RPMI7951 (cell line): ENCODE data around the gene INS. TPM values are rescaled to one million over a fixed set of nuclear protein-coding genes. Genes with fewer than 3 reads are reported as not detected.

Experiments used
- DNase-seq: peaks from one replicate; pipeline ENCODE4 v3.0.0-alpha.2; 2012; ENCODE audit warnings: low read depth
- total RNA-seq: library from RNA; depleted of rRNA; stranded (reverse); fragments of >200 nt; shearing (Covaris generic); gene quantifications from 2 replicates; pipeline ENCODE4 v1.2.3, GENCODE V29; 2014

INS gene
- total RNA-seq, 1 experiment from 2014 or later, result not detected

- no peak for DNase-seq
Observed at GRCh38 chr11:2164861-2165555, 4.0 kb upstream of the INS start.

- no peak for DNase-seq
Observed at GRCh38 chr11:2164081-2164480, 3.1 kb upstream of the INS start.

GRCh38 chr11:2163428-2163978 lies 2.5 kb upstream of the INS start:
- DNase-seq, result no peak

GRCh38 chr11:2159536-2160413 lies 1.2 kb downstream of the INS start:
- no peak for DNase-seq

GRCh38 chr11:2158966-2159365 lies 2.0 kb downstream of the INS start:
- DNase-seq, result no peak

GRCh38 chr11:2158296-2158737 lies 2.7 kb downstream of the INS start:
- no peak for DNase-seq

DNA sequence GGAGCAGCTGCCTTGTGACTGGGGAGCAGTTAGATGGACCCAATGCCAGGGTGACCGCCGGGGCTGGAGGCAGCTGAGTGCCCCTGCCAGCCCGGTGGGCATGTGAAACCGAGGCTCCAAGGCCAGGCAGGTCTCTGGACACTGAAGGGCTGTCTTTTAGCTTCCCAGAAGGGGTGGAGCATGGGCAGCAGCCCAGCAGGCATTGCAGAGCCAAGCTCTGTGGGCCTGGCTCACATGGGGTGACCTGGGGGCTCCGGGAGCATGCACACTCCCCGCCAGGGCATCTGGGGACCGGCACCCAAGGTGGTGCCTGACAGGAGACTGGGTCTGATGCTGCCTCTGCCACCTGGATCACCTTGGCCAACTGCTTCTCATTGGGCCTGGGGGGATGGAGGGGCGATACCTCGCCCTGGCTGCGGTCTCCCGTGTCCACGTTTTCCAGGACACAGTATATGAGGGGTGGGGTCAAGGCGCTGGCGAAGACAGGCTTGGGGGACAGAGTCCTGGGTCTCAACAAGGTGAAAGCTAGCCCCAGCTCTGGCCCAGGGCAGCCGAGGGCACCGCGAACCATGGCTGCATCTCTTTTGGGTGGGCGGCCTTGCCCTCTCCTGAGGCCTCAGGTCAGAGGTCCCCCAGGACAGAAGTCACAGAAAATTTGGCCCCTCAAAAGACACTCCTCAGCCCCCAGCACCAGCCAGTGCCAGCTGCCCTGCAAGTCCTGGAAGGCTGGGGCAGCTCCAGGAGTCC lies 3.5 kb downstream of the INS start:
- DNase-seq, result no peak

- DNase-seq, result peak; percentile 37
Observed at GRCh38 chr11:2156416-2157182, 4.4 kb downstream of the INS start.

- no peak for DNase-seq
Observed at GRCh38 chr11:2155511-2155910, 5.5 kb downstream of the INS start.

GRCh38 chr11:2154889-2155288 lies 6.1 kb downstream of the INS start:
- no peak for DNase-seq

DNA sequence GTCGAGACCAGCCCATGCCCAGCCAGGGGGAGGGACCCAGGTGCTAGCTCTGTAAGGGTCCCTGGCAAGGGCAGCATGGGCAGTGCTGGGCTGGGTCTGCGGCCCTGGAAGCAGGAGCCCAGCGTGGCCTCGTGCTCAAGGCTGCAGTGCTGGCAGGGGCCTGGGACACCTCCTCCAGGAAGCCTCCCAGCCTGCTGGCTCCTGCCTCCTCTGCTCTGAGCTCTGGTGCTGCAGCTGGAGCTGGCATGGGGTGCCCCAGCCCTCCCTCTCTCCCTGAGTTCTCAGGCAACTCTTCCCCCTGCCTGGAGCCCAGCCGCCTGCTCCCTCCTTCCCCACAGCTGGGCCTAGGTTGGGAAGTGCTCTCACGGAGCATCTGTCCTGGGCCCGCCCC lies 6.8 kb downstream of the INS start:
- DNase-seq, result no peak

DNA sequence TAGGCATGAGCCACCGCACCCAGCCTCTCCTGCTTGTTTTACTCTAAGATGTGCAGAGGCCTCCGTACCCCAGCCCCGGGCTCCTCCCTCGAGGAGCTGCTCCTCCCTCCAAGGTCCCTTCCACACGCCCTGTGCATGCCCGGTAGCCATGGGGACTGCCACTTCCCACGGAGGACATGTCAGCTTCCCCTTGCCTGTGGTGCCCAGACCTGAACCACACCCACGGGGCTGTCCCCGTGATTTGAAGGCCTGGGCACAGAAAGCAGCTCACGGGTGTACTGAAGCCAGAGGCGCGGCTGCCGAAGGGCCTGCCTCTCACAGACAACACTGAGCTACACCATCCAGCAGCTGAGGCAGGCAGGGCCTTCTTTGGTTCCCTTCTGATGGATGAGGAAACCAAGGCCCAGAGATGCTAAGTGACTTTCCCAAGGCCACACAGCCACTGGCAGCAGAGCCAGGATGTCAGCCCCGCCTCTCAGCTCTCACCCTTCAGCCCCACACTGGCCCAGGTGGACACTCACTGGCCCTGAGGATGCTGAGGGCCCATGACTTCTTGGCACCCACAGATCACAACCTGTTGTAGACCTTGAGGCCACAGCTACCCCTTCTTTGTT lies 7.3 kb downstream of the INS start:
- DNase-seq, result no peak

- DNase-seq, result peak; percentile 49
Observed at GRCh38 chr11:2151500-2152257, 9.3 kb downstream of the INS start.

DNA sequence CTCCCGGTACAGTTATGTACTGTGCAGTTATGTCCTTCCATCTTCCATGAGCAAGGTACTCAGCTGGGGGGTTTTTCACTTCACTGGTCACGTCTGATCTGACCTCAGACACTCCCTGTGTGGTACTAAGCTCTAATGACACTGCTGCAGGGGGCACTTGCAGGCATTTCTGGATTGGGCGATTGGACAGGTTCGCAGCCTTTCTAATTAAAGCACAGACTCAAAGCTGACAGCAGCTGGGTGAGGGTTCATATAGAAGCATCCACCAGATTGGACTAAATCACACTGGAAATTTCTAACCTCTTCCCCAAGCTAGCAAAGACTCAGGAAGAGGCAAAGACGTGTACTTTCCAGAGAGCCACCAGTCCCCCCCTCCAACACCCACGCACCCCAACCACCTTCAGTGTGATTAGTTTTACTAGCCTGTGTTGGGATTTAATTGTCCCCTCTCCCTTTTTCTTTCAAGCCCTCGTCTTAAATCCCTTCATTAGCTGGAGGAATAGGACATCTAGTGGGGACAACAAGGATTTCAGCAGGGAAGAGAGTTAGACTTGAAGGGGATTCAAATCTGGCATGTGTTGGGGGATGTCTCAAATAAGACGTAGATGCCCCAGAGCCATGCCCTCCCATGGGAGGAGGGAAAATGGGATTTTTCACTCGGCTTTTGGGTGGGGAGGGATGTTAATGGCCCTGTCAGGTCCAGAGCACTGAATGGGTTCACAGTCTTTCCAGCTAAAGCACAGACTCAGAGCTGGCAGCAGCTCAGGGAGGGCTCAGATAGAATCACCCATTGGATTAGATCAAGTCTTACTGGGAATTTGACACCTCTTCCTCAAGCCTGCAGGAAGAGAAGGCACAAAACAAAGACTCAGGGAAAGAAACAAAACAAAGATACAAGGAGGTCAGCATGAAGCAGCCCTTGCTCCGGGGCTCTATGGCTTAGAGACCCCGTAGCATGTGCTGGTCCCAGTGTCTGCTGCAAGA lies 10.9 kb downstream of the INS start:
- DNase-seq, result no peak

DNA sequence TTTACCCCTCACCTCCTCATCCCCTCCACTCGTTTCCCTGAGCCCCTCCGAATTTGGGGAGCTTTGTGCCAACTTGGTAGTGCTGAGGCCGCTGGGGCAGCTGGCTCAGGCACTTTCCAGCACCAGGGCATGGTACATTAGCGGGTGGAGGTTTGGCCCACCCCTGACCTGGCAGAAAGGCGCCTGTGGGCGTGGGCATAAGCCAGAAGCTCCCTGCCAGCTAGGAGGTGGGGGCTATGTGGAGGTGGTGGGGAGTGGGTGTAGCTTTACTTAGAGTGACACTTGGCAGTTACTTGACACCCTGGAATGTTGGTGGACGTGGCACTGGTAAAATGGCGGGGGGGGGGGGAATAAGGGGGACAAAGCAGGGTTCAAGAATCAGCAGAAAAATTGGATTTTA lies 11.5 kb downstream of the INS start:
- no peak for DNase-seq

DNA sequence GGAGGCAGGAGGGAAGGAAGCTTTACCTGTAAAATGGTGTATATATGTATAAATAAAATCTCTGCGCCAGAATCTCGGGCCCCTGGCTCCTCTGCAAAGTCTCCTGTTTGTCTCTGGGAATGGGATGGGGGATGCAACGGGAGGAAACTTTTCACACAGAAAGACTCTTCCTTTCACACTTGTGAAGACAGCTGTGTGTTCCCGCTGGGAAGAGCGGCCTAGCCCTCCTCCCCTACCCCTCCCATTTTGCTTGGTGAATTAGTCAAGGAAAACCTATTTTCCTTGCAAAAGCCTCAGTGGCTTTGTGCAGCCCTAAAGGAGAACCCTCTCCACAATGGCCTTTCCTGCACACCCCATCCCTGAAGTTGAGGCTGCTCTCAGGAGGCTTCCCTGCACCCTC lies 12.4 kb downstream of the INS start:
- DNase-seq, result no peak

DNA sequence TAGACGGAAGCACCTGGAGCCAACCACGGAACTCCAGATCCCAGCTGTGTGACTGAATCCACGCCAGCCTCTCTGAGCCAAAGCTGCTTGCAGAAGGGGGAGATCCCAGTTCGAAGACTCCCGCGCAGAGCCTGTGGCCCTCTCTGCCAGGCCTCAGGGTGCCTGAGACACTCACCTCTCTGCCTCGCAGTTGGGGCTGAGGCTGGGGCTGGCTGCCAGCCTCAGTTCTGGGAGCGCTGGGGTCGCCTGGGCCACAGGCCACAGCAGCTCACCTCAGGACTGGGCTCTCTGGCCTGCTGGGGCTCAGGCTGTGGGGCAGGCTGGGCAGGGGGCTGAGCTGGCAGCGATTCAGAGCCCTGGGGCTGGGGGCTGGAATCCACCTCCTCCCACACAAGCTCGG lies 13.6 kb downstream of the INS start:
- DNase-seq, result no peak

- no peak for DNase-seq
Observed at GRCh38 chr11:2146051-2146450, 15.0 kb downstream of the INS start.
